AG04449 (cell line): ENCODE data around the gene IQCE.

Experiments
- CTCF ChIA-PET: fragments of 350-600 bp; formaldehyde crosslinking; extraction: SDS; loops from one replicate; lab custom pipeline; 2021; ENCODE audit warnings: antibody characterized with exemption; lab: Yijun Ruan, JAX
- POLR2A ChIA-PET: fragments of 400-600, 350-600 bp; formaldehyde crosslinking; extraction: SDS; loops from one replicate; lab custom pipeline; 2020; ENCODE audit warnings: antibody characterized with exemption, inconsistent platforms; lab: Yijun Ruan, JAX
- DNase-seq: peaks from one replicate; pipeline ENCODE4 v3.0.0-alpha.2; 2010; ENCODE audit warnings: low read depth, low spot score
- H3K4me3 ChIP-seq: 2 replicates; pipeline ENCODE4 v1.5.1; 2011; ENCODE audit warnings: low read depth, mild to moderate bottlenecking, control low read depth, low read length
- CTCF ChIP-seq: IDR thresholded peaks from one replicate; pipeline ENCODE4 v1.5.1; 2011; ENCODE audit warnings: mild to moderate bottlenecking, moderate library complexity, low read length, control low read depth, inconsistent platforms; ENCODE audit not compliant: insufficient read depth; ENCODE audit errors: missing control alignments

The IQCE gene

DNA sequence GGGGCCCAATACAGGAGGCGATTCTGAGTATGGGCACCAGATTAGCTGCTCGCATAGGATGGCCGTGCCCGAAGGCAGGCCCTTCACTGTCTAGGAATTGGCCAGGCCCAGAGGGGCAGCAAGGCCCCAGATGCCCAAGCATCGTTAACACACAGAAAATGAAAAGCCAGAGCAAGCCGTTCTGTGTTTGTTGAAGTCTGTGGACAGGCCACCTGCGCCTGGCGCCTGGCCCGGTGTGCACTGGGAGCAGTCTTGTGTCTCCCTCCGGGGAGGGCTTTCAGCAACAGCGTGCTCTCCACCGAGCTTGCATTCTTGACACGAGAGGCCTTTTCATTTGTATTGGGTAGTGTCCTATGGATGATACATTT lies 38.5 kb downstream of the IQCE start:
- CTCF ChIA-PET, result interaction anchor here (1.2 to 1.4 kb wide), 3 partner anchors 11 to 84 kb away, joined by 3 to 5 read pairs (median 4); no protein-coding TSS in a partner anchor
- POLR2A ChIA-PET, result no interaction called here
- no peak for DNase-seq
- TF ChIP-seq CTCF, result no peak
- no peak overlapping the region for H3K4me3 ChIP-seq

- no peak for TF ChIP-seq CTCF
- ChIA-PET POLR2A (no interaction called here), CTCF (interaction anchor here (1.2 kb wide), 1 partner anchor 83 kb away, joined by 3 read pairs; no protein-coding TSS in a partner anchor)
- no peak overlapping the region for H3K4me3 ChIP-seq
- DNase-seq, result no peak
Observed at GRCh38 chr7:2598154-2598823, 39.5 kb downstream of the IQCE start.

DNA sequence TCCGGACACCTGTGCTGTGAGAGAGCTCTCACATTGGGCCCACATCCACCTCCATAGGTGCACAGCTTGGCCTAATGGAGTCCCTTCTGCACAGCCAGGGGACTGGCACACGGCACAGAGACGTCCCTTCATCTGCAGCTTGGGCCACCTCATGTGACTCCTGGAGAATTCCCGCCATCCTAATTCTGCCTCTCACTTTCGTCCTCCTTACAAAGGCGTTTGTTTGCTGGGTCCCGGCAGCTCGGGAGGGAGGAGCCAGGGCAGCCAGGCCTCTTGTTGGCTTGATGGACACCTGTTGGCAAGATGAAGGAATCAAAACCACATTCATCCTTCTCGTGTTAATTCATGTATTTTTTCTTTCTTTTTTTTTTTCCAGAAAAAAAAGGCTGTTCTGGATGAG lies 42.3 kb downstream of the IQCE start:
- no peak for DNase-seq
- H3K4me3 ChIP-seq, result no peak overlapping the region
- ChIA-PET CTCF (interaction anchor here (1.3 kb wide), 1 partner anchor 16 kb away, joined by 3 read pairs; no protein-coding TSS in a partner anchor), POLR2A (no interaction called here)
- no peak for TF ChIP-seq CTCF

DNA sequence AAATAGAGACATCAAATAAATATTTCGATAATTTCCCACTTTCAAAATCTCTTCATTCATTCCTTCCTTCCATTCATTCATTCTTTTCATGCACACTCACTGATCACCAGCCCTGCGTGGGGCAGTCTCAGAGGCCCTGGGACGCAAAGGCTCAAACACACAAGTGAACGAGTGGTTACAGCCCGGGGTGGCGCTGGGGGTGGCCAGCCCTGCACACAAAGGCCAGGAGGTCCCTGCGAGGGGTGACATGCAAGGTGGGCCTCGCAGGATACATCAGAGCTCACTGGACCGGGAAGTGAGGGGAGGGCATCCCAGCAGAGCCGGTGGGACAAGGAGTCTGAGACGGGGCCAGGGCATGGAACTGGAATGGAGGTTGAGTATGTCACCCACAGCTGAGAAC lies 43.1 kb downstream of the IQCE start:
- no peak for DNase-seq
- no peak for TF ChIP-seq CTCF
- ChIA-PET POLR2A (interaction anchor here (1.0 kb wide), 1 partner anchor 17 kb away, joined by 3 read pairs; no protein-coding TSS in a partner anchor), CTCF (interaction anchor here (1.2 kb wide), 1 partner anchor 10 kb away, joined by 4 read pairs; no protein-coding TSS in a partner anchor)
- H3K4me3 ChIP-seq, result no peak overlapping the region

DNA sequence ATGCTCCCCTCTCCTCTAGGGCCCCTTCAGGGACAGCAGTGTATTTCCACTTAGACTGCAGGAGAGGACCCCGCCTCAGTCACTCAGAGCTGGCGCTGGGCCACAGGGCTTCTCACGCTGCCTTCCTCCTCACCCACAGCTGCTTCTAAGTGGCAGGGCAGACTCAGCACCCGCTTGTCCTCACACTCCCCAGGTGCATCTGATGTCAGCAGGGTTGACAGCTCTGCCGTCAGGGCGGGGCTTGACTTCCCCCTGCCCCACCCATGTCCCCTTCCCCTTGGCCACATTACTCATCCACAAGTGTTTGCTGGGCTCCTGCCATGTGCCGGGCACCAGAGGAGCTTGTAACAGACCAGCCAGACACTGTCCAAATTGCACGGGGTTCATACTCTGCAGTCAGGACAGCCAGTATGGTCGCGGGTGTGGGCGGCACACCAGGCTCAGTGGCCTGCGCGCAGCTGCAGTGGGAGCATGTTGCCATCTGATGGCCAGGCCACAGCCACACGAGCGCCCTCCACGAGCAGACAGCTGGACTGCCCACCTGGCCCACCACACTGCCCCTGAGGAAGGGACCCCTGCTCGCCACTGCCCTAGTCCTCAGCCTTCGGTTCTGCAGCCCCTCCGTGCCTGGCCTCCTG lies 43.7 kb downstream of the IQCE start:
- DNase-seq, result no peak
- POLR2A ChIA-PET, result interaction anchor here (1.0 kb wide), 1 partner anchor 16 kb away, joined by 3 read pairs; no protein-coding TSS in a partner anchor
- CTCF ChIA-PET, result interaction anchor here (1.2 kb wide), 1 partner anchor 10 kb away, joined by 4 read pairs; no protein-coding TSS in a partner anchor
- H3K4me3 ChIP-seq, result no peak overlapping the region
- no peak for TF ChIP-seq CTCF
